Gastrocnemius medialis (tissue), 4 donors: ENCODE measurements around the gene CNNM2. TPM values are rescaled to one million over a fixed set of nuclear protein-coding genes. Genes with fewer than 3 reads are reported as not detected.

Experiments
- ATAC-seq, 2 donors: fragments of 150-250 bp; one replicate each; pipeline ENCODE4 v1.9.1; 2016
- DNase-seq, 2 donors: peaks; one replicate each; pipeline ENCODE4 v3.0.0-alpha.2; 2019
- H3K27ac ChIP-seq, 4 donors: fragments of 200-600 bp; sonication (generic); 1 replicate in 1 of 4; 2 replicates in 3 of 4; pipeline ENCODE4 v1.5.1; 2016 to 2018; ENCODE audit warnings: mild to moderate bottlenecking in 2 of 4, moderate library complexity in 1 of 4
- H3K27me3 ChIP-seq, 3 donors: fragments of 200-600 bp; sonication (generic) in 2 of 3; 1 replicate in 1 of 3; 2 replicates in 2 of 3; pipeline versions ENCODE4 v1.5.1 to v1.6.0; 2016 to 2019; ENCODE audit warnings: mild to moderate bottlenecking in 1 of 3, moderate library complexity in 1 of 3
- H3K36me3 ChIP-seq, 2 donors: fragments of 200-600 bp; sonication (generic) in 1 of 2; one replicate each; pipeline ENCODE4 v1.5.1; 2017 to 2018
- H3K4me1 ChIP-seq, 2 donors: fragments of 200-600 bp; sonication (generic) in 1 of 2; one replicate each; pipeline ENCODE4 v1.5.1; 2016 to 2017; ENCODE audit warnings: mild to moderate bottlenecking in 2 of 2
- H3K4me3 ChIP-seq, 4 donors: fragments of 200-600 bp; sonication (generic) in 3 of 4; 1 replicate in 1 of 4; 2 replicates in 3 of 4; pipeline ENCODE4 v1.5.1; 2016 to 2019; ENCODE audit warnings: mild to moderate bottlenecking in 2 of 4
- H3K9me3 ChIP-seq, 3 donors: fragments of 200-600 bp; sonication (generic) in 2 of 3; 1 replicate in 1 of 3; 2 replicates in 2 of 3; pipeline ENCODE4 v1.5.1; 2016 to 2019
- CTCF ChIP-seq, 5 experiments: fragments of 450-650 bp in 3 of 5; fragments of 200-600 bp in 2 of 5; sonication (generic) in 2 of 5; IDR thresholded peaks in 4 of 5; conservative IDR thresholded peaks in 1 of 5; 1 replicate in 4 of 5; 2 replicates in 1 of 5; pipeline ENCODE4 v1.5.1; 2016 to 2019; ENCODE audit warnings: antibody characterized with exemption in 5 of 5, mild to moderate bottlenecking in 3 of 5, moderate library complexity in 3 of 5
- POLR2A ChIP-seq, 2 donors: fragments of 450-650 bp; IDR thresholded peaks; one replicate each; pipeline ENCODE4 v1.6.1; 2017; ENCODE audit warnings: antibody characterized with exemption in 2 of 2, mild to moderate bottlenecking in 2 of 2, moderate library complexity in 2 of 2
- in situ Hi-C, 4 donors: fragments of 200-750 bp; cut with MboI; loops; one replicate each; pipeline versions ENCODE4 v1.15.0 to v1.8.0; 2017; ENCODE audit warnings: low sequenced_read_pairs in 4 of 4
- intact Hi-C: fragments of 100-400 bp; cut with DNase I; formaldehyde crosslinking; loops from one replicate; pipeline ENCODE4 v1.15.1; 2023; ENCODE audit warnings: low total_unique reads
- total RNA-seq, 4 donors: library from RNA; depleted of rRNA; stranded (reverse); fragments of >200 nt; gene quantifications; one replicate each; pipeline versions ENCODE4 v1.1.0 to v1.2.3, GENCODE V29; 2016

CNNM2 gene
- total RNA-seq, 4 donors from 2014 or later: 1.1 to 3.2 (median 2.0) TPM

- no peak for ATAC-seq
- intact Hi-C loops: no loop called here
These were observed 122.3 kb downstream of the CNNM2 start for GRCh38 chr10:103040418-103040817.

DNA sequence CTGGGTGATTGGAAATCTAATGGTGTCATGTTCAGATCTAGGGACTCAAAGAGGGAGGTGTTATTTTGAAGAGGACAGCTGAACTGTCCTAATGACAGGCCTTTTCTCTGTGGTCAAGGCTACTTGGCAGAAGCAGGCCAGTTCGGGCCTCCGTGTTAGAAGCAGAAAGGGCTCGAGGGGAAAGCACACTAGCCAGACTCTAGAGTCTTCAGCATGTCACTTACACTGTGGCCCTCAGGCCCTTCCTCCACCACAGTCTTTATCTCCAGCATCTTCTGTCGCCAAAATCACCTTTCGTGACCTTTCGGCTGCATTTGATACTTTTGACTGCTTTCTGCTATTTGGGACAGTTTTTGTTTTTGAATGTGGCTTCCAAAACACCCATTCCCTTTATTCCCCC is 123.3 kb downstream of the CNNM2 start:
- ATAC-seq: no peak
- in situ Hi-C loops: no loop called here
- no peak for TF ChIP-seq CTCF (IDR thresholded peaks at IDR 0.05 in 4 of 5, conservative IDR thresholded peaks at IDR 0.05 in 1 of 5)
- no peak for TF ChIP-seq POLR2A (IDR thresholded peaks at IDR 0.05)

More at GRCh38 chr10:103040418-103040817, 122.3 kb downstream of the CNNM2 start:
- no peaks in the 10 kb centered on the region for H3K36me3 ChIP-seq
- peaks cover 0 to 1% of the 10 kb centered on the region in 2 donors for H3K4me1 ChIP-seq
- in situ Hi-C loops: no loop called here
- H3K9me3 ChIP-seq: no peaks in the 10 kb centered on the region
- H3K4me3 ChIP-seq: no peak overlapping the region
- H3K27ac ChIP-seq: no peak overlapping the region
- no peaks in the 10 kb centered on the region for H3K27me3 ChIP-seq
- TF ChIP-seq POLR2A (IDR thresholded peaks at IDR 0.05) (no peak), CTCF (IDR thresholded peaks at IDR 0.05 in 4 of 5, conservative IDR thresholded peaks at IDR 0.05 in 1 of 5) (no peak)
- no peak for DNase-seq

GRCh38 chr10:103042129-103042528 is 124.0 kb downstream of the CNNM2 start:
- intact Hi-C loops (no loop called here), in situ Hi-C loops (no loop called here)
- DNase-seq (no peak), ATAC-seq (no peak)
- TF ChIP-seq POLR2A (IDR thresholded peaks at IDR 0.05): no peak
- TF ChIP-seq CTCF (IDR thresholded peaks at IDR 0.05 in 4 of 5, conservative IDR thresholded peaks at IDR 0.05 in 1 of 5): no peak
- H3K9me3 ChIP-seq: no peaks in the 10 kb centered on the region
- H3K27me3 ChIP-seq: no peaks in the 10 kb centered on the region
- H3K27ac ChIP-seq: no peak overlapping the region
- no peaks in the 10 kb centered on the region for H3K36me3 ChIP-seq
- peaks cover 0 to 7% of the 10 kb centered on the region in 2 donors for H3K4me1 ChIP-seq
- no peak overlapping the region for H3K4me3 ChIP-seq

More for the DNA sequence above, 123.3 kb downstream of the CNNM2 start:
- Histone ChIP-seq H3K4me1 (peaks cover 0 to 7% of the 10 kb centered on the region in 2 donors), H3K27me3 (no peaks in the 10 kb centered on the region), H3K27ac (no peak overlapping the region), H3K9me3 (no peaks in the 10 kb centered on the region), H3K4me3 (no peak overlapping the region), H3K36me3 (no peaks in the 10 kb centered on the region)
- DNase-seq: no peak
- intact Hi-C loops: no loop called here

- DNase-seq (no peak), ATAC-seq (no peak)
- Histone ChIP-seq H3K4me1 (peaks cover 0 to 7% of the 10 kb centered on the region in 2 donors), H3K9me3 (no peaks in the 10 kb centered on the region), H3K36me3 (no peaks in the 10 kb centered on the region), H3K27me3 (no peaks in the 10 kb centered on the region), H3K27ac (no peak overlapping the region), H3K4me3 (no peak overlapping the region)
- in situ Hi-C loops: no loop called here
- TF ChIP-seq POLR2A (IDR thresholded peaks at IDR 0.05) (no peak), CTCF (IDR thresholded peaks at IDR 0.05 in 4 of 5, conservative IDR thresholded peaks at IDR 0.05 in 1 of 5) (no peak)
- intact Hi-C loops: no loop called here
These were observed 124.8 kb downstream of the CNNM2 start for GRCh38 chr10:103042908-103043307.

DNA sequence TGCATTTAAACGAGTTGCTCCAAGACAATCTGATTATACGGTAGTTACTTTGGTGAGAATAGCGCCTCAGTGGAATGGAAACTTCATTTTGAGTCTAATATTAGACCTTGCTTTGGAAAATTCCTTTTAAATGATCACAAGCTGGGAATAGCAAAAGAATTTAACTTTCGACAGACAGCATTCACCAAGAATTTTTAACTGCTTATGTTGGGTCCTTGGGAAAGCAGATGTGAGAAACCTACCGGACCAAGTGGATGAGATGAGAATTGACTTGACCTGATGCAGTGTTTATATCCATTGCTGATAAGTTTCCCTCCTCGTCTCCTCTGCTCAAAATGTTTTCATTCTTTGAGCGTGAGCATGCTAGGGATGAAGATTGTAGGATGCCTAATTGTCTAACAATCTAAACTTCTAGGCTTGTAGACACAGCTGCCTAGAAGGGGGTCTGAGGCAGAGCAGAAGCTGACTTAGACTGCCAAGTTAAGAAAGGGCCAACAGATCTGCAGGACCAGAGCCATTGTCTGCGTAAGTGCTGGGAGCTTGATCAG is 126.9 kb downstream of the CNNM2 start:
- H3K36me3 ChIP-seq: no peaks in the 10 kb centered on the region
- DNase-seq: no peak
- H3K4me3 ChIP-seq: no peak overlapping the region
- in situ Hi-C loops (no loop called here), intact Hi-C loops (no loop called here)
- H3K27ac ChIP-seq: no peak overlapping the region
- no peak for ATAC-seq
- peaks cover 0 to 7% of the 10 kb centered on the region in 2 donors for H3K4me1 ChIP-seq
- H3K27me3 ChIP-seq: no peaks in the 10 kb centered on the region
- H3K9me3 ChIP-seq: no peaks in the 10 kb centered on the region
- TF ChIP-seq POLR2A (IDR thresholded peaks at IDR 0.05) (no peak), CTCF (IDR thresholded peaks at IDR 0.05 in 4 of 5, conservative IDR thresholded peaks at IDR 0.05 in 1 of 5) (no peak)
